Activated CD4-positive, alpha-beta memory T cell treated with anti-CD3 and anti-CD28 coated beads, Interleukin-2, amount 10 ng/mL, durations not matched to agents 7 days and 5 days (primary cell): ENCODE data around the gene STXBP1. TPM values are rescaled to one million over a fixed set of nuclear protein-coding genes. Genes with fewer than 3 reads are reported as not detected.
A peak's percentile ranks its signal among the peaks of the same experiment; 100 is the strongest.
"Not testable (repeated sequence)": the region's sequence is repeated elsewhere in the genome, so short reads cannot be mapped to it uniquely, and the experiment has no call there.

ENCODE experiments used
- CTCF ChIA-PET: fragments of 350-600 bp; sonication (Branson Sonifier 250); formaldehyde crosslinking; loops from one replicate; lab custom pipeline; 2021; ENCODE audit warnings: antibody characterized with exemption, inconsistent platforms; lab: Charles Lee
- POLR2A ChIA-PET: fragments of 350-600 bp; sonication (Branson Sonifier 250); formaldehyde crosslinking; loops from one replicate; lab custom pipeline; 2021; ENCODE audit warnings: antibody characterized with exemption; lab: Charles Lee
- DNase-seq: peaks from one replicate; pipeline ENCODE4 v3.0.0-alpha.2; 2020
- H3K27ac Mint-ChIP-seq: one replicate; pipeline ENCODE4 v1.8.0; 2021; ENCODE audit warnings: mild to moderate bottlenecking, mixed read lengths
- H3K27me3 Mint-ChIP-seq: one replicate; pipeline ENCODE4 v1.8.0; 2021; ENCODE audit warnings: mixed read lengths
- H3K36me3 Mint-ChIP-seq: one replicate; pipeline ENCODE4 v1.8.0; 2021; ENCODE audit warnings: low read depth, mixed read lengths
- H3K4me1 Mint-ChIP-seq: one replicate; pipeline ENCODE4 v1.8.0; 2021; ENCODE audit warnings: mixed read lengths
- H3K4me3 Mint-ChIP-seq: one replicate; pipeline ENCODE4 v1.8.0; 2021; ENCODE audit warnings: mild to moderate bottlenecking, mixed read lengths
- H3K9me3 Mint-ChIP-seq: one replicate; pipeline ENCODE4 v1.8.0; 2021; ENCODE audit warnings: mixed read lengths
- total RNA-seq, 2 experiments: library from RNA; stranded (reverse); gene quantifications; one replicate each; pipeline ENCODE4 v1.2.3, GENCODE V29; 2021

The STXBP1 gene
- total RNA-seq, 2 experiments from 2014 or later, result 23.2 to 23.4 TPM

DNA sequence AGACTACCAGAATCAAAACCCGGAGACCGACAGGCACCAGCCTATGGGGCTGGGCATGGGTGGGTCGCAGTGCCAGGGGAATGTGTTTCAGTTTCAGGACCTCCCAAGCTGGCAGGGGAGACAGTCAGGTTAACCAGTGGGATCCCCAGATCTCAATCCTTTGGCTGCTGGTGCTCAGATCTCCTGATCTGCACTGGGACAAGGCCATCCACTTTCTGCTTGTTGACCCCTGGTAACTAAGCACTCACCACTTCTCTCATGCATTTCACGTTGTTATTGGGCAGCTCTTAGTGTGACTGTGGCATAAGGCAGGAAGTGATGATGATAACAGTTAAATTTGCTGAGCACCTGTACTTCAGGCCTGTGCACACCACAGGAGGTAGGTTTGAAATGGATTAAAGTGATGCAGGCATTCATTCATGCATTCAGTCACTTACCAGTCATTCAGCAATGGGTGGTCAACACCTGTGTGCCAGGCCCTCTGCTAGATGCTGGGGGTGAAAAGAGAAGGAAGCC lies 42.1 kb upstream of the STXBP1 start:
- peak overlapping the region; percentile 96 for H3K27ac Mint-ChIP-seq
- ChIA-PET CTCF (interaction anchor here (0.6 to 1.9 kb wide), 9 partner anchors 9 to 420 kb away, joined by 3 to 12 read pairs (median 5); partner anchors contain the start of gene TOR2A), POLR2A (interaction anchor here (0.7 to 1.9 kb wide), 14 partner anchors 8 to 336 kb away, joined by 3 to 60 read pairs (median 4); partner anchors contain the start of genes LRSAM1, RPL12, STXBP1 and TOR2A)

GRCh38 chr9:127570533-127571111 lies 41.5 kb upstream of the STXBP1 start:
- peaks cover 16% of the 10 kb centered on the region for H3K36me3 Mint-ChIP-seq
- no peak for DNase-seq
- no peaks in the 10 kb centered on the region for H3K27me3 Mint-ChIP-seq
- peak overlapping the region; percentile 96 for H3K27ac Mint-ChIP-seq
- H3K9me3 Mint-ChIP-seq, result no peaks in the 10 kb centered on the region
- H3K4me1 Mint-ChIP-seq, result peaks cover 75% of the 10 kb centered on the region
- POLR2A ChIA-PET, result interaction anchor here (0.7 to 1.9 kb wide), 12 partner anchors 9 to 360 kb away, joined by 3 to 60 read pairs (median 4); partner anchors contain the start of genes LRSAM1, PIP5KL1, RPL12 and STXBP1
- H3K4me3 Mint-ChIP-seq, result peak overlapping the region; percentile 87
- CTCF ChIA-PET, result interaction anchor here (0.9 to 1.9 kb wide), 6 partner anchors 13 to 164 kb away, joined by 3 to 12 read pairs (median 5); partner anchors contain the start of gene TOR2A

More for the DNA sequence above, 42.1 kb upstream of the STXBP1 start:
- Mint-ChIP-seq H3K4me1 (peaks cover 79% of the 10 kb centered on the region), H3K36me3 (peaks cover 22% of the 10 kb centered on the region), H3K27me3 (no peaks in the 10 kb centered on the region), H3K9me3 (no peaks in the 10 kb centered on the region), H3K4me3 (peak overlapping the region; percentile 87)
- DNase-seq, result peak; percentile 60

DNA sequence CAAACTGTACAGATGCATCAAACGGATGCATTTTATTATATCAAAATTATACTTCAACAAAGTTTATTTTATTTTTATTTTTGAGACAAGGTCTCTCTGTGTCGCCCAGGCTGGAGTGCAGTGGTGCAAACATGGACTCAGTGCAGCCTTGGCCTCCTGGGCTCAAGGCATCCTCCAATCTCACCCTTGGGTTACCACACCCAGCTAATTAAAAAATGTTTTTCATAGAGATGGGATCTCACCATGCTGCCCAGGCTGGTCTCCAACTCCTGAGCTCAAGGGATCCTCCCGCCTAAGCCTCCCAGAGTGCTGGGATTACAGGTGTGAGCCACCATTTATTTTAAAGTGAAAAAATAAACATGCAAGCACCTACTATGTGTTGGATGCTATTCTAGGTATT lies 40.1 kb upstream of the STXBP1 start:
- ChIA-PET CTCF (interaction anchor here (0.7 to 1.2 kb wide), 2 partner anchors 16 to 159 kb away, joined by 3 read pairs; no protein-coding TSS in a partner anchor), POLR2A (interaction anchor here (0.6 to 1.7 kb wide), 4 partner anchors 14 to 358 kb away, joined by 3 to 7 read pairs (median 4); partner anchors contain the start of gene PIP5KL1)
- H3K36me3 Mint-ChIP-seq, result peaks cover 14% of the 10 kb centered on the region
- H3K4me3 Mint-ChIP-seq, result no peak overlapping the region
- no peak for DNase-seq
- H3K27ac Mint-ChIP-seq, result peak overlapping the region; percentile 65
- peaks cover 71% of the 10 kb centered on the region for H3K4me1 Mint-ChIP-seq
- H3K27me3 Mint-ChIP-seq, result no peaks in the 10 kb centered on the region
- H3K9me3 Mint-ChIP-seq, result no peaks in the 10 kb centered on the region

DNA sequence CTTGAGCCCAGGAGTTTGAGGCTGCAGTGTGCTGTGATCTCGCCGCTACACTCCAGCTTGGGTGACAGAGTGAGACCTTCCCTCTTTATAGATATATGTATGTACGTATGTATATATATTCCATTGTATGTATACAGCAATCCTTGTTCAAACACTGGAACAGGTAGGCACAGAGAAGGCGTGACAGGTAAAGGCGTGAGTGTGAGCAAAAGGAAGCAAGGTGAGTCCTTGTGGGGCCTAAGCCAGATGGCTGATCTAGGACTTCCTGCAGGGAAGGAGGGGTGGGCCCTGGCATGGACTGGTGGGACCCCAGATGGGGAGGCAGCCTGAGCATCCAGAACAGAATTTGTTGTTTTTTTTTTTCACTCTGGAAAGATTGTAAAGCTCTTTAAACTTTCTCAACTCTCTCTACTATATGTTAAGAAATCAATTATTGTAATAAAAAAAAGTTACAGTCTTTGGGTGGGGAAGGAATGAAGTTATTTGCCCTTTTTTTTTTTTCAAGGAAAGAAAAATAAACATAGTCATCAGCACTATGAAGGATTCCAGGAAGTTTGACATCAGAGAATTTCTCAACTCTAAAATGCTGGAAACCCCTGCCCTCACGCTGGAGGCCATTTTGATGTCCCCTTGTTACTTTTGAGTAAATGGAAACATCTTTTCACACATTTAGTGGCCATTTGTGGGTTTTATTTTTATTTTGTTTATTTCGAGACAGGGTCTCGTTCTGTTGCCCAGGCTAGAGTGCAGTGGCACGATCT lies 38.9 kb upstream of the STXBP1 start:
- POLR2A ChIA-PET, result interaction anchor here (1.1 to 1.4 kb wide), 3 partner anchors 15 to 162 kb away, joined by 3 to 7 read pairs (median 5); partner anchors contain the start of gene TOR2A
- no peaks in the 10 kb centered on the region for H3K9me3 Mint-ChIP-seq
- no peak for DNase-seq
- CTCF ChIA-PET, result interaction anchor here (0.7 to 1.2 kb wide), 4 partner anchors 17 to 161 kb away, joined by 3 to 6 read pairs (median 4); partner anchors contain the start of gene TOR2A
- H3K4me1 Mint-ChIP-seq, result peaks cover 69% of the 10 kb centered on the region
- H3K27ac Mint-ChIP-seq, result peak overlapping the region; percentile 58
- no peak overlapping the region for H3K4me3 Mint-ChIP-seq
- peaks cover 6% of the 10 kb centered on the region for H3K36me3 Mint-ChIP-seq
- H3K27me3 Mint-ChIP-seq, result no peaks in the 10 kb centered on the region

DNA sequence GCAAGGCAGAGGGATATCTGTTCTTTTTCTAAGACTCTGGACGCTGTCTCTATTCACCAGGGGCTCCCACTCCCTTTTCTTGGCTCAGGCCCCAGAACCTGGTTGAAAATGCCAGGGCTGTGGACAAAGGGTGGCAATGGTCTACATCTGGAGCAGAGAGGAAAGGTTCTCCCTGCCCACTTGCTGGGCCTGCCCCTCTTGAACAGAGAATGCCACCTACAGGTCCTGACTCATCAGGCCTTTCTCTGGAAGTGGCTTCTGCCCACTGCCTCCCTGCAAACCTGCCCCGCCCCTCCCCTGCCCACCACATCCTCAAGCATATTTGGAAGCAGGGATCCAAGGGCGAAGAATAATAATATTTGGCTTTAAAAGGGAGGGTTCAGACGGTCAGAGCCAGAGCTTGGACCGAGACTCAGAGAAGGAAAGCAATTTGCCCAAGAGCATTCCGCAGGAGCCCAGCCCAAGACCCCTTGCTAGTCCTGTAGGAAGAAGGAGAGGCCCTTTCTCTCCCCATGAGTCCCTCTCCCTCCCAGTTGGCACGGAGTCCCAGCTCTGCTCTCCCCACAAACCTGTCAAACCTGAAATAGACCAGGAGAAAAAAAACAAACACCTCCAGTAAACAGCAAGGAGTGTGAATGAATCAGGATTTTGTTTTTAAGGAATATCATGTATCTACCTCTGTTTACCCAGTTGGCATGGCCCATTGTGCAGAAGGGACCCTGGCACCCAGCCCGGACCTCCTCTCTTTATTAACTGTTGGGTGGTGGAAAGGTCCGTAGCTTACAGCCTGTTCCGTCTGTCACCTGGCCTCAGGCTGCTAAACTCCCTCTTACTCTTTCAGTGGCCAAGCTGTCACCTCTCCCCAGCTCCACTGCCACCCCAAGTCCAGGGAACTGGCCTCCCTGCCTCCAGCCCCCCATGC lies 37.7 kb upstream of the STXBP1 start:
- Mint-ChIP-seq H3K27ac (peak overlapping the region; percentile 66), H3K9me3 (no peaks in the 10 kb centered on the region), H3K4me1 (peaks cover 79% of the 10 kb centered on the region), H3K4me3 (no peak overlapping the region), H3K36me3 (peaks cover 14% of the 10 kb centered on the region), H3K27me3 (no peaks in the 10 kb centered on the region)
- ChIA-PET CTCF (interaction anchor here (0.9 kb wide), 1 partner anchor 11 kb away, joined by 5 read pairs; no protein-coding TSS in a partner anchor), POLR2A (no interaction called here)
- peak; percentile 46 for DNase-seq

GRCh38 chr9:127575875-127576778 lies 36.0 kb upstream of the STXBP1 start:
- peak overlapping the region; percentile 1 for H3K4me3 Mint-ChIP-seq
- peaks cover 81% of the 10 kb centered on the region for H3K4me1 Mint-ChIP-seq
- peaks cover 26% of the 10 kb centered on the region for H3K36me3 Mint-ChIP-seq
- H3K9me3 Mint-ChIP-seq, result no peaks in the 10 kb centered on the region
- peak overlapping the region; percentile 49 for H3K27ac Mint-ChIP-seq
- POLR2A ChIA-PET, result interaction anchor here (1.3 to 1.6 kb wide), 2 partner anchors 10 to 19 kb away, joined by 3 to 5 read pairs; no protein-coding TSS in a partner anchor
- H3K27me3 Mint-ChIP-seq, result no peaks in the 10 kb centered on the region
- CTCF ChIA-PET, result no interaction called here
- no peak for DNase-seq

DNA sequence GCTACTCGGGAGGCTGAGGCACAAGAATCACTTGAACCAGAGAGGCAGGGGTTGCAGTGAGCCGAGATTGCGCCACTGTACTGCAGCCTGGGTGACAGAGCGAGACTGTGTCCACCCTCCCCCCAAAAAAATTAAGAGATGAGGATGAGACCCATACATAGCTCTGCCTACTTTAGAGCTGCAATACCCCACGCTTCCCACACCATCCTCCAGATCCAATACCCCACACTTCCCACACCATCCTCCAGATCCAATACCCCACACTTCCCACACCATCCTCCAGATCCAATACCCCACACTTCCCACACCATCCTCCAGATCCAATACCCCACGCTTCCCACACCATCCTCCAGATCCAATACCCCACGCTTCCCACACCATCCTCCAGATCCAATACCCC lies 34.9 kb upstream of the STXBP1 start:
- peaks cover 75% of the 10 kb centered on the region for H3K4me1 Mint-ChIP-seq
- POLR2A ChIA-PET, result interaction anchor here (1.2 to 5.1 kb wide), 3 partner anchors 9 to 22 kb away, joined by 3 to 65 read pairs (median 3); no protein-coding TSS in a partner anchor
- H3K36me3 Mint-ChIP-seq, result peaks cover 27% of the 10 kb centered on the region
- not testable (repeated sequence) for H3K27me3 Mint-ChIP-seq, H3K27ac Mint-ChIP-seq, H3K4me3 Mint-ChIP-seq, H3K9me3 Mint-ChIP-seq, DNase-seq
- CTCF ChIA-PET, result interaction anchor here (1.4 to 2.6 kb wide), 2 partner anchors 9 to 51 kb away, joined by 3 to 12 read pairs; a partner anchor contains a TSS

GRCh38 chr9:127578627-127578951 lies 33.5 kb upstream of the STXBP1 start:
- peaks cover 66% of the 10 kb centered on the region for H3K4me1 Mint-ChIP-seq
- peaks cover 30% of the 10 kb centered on the region for H3K36me3 Mint-ChIP-seq
- peak overlapping the region; percentile 82 for H3K4me3 Mint-ChIP-seq
- CTCF ChIA-PET, result interaction anchor here (0.9 to 2.6 kb wide), 12 partner anchors 8 to 156 kb away, joined by 3 to 12 read pairs (median 6); partner anchors contain the start of gene TOR2A
- peak overlapping the region; percentile 92 for H3K27ac Mint-ChIP-seq
- H3K27me3 Mint-ChIP-seq, result no peaks in the 10 kb centered on the region
- H3K9me3 Mint-ChIP-seq, result no peaks in the 10 kb centered on the region
- POLR2A ChIA-PET, result interaction anchor here (0.7 to 5.1 kb wide), 10 partner anchors 9 to 53 kb away, joined by 3 to 65 read pairs (median 5); partner anchors contain the start of gene STXBP1
- DNase-seq, result no peak

GRCh38 chr9:127578952-127579853 lies 32.9 kb upstream of the STXBP1 start:
- Mint-ChIP-seq H3K27ac (peak overlapping the region; percentile 92), H3K27me3 (no peaks in the 10 kb centered on the region), H3K9me3 (no peaks in the 10 kb centered on the region), H3K36me3 (peaks cover 32% of the 10 kb centered on the region), H3K4me1 (peaks cover 65% of the 10 kb centered on the region), H3K4me3 (peak overlapping the region; percentile 82)
- ChIA-PET CTCF (interaction anchor here (0.7 to 2.6 kb wide), 12 partner anchors 8 to 155 kb away, joined by 3 to 12 read pairs (median 6); partner anchors contain the start of gene TOR2A), POLR2A (interaction anchor here (0.7 to 5.1 kb wide), 11 partner anchors 9 to 54 kb away, joined by 3 to 65 read pairs (median 4); partner anchors contain the start of gene STXBP1)
- peak; percentile 88 for DNase-seq

DNA sequence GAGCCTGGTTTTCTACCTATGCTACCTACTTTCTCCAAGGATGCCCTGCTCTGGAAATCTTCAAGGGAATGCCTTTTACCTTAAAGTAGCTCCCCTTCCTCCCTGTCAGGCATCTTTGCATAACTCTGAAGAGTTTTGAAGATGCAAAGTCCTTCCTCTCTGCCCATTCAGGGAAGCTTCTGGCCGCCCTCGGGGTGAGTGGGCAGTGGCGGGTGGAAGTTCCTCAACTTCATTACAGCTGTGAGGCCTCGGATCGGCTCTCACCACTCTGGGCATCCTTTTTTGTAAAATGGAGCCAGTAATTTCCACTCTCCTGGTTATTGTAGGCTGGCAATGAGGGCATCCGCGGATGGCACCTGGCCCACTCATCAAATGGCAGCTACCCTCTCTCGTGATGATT lies 31.7 kb upstream of the STXBP1 start:
- Mint-ChIP-seq H3K27ac (peak overlapping the region; percentile 92), H3K36me3 (peaks cover 32% of the 10 kb centered on the region), H3K4me3 (peak overlapping the region; percentile 82), H3K4me1 (peaks cover 60% of the 10 kb centered on the region), H3K27me3 (no peaks in the 10 kb centered on the region), H3K9me3 (no peaks in the 10 kb centered on the region)
- ChIA-PET POLR2A (interaction anchor here (1.1 to 5.1 kb wide), 4 partner anchors 10 to 54 kb away, joined by 4 to 65 read pairs (median 24); no protein-coding TSS in a partner anchor), CTCF (interaction anchor here (0.8 to 3.5 kb wide), 2 partner anchors 55 to 154 kb away, joined by 4 to 11 read pairs; partner anchors contain the start of gene TOR2A)
- DNase-seq, result no peak
